GM23338 (cell line): ENCODE results near the gene PTPRC. TPM values are rescaled to one million over a fixed set of nuclear protein-coding genes. Genes with fewer than 3 reads are reported as not detected.

Experiments
- ATAC-seq: fragments of 200-7000 bp; cut with Tn5 transposase; 3 replicates; pipeline ENCODE4 v1.9.1; 2020
- DNase-seq: peaks from one replicate; pipeline ENCODE4 v3.0.0-alpha.2; 2015; ENCODE audit warnings: low spot score
- H2AFZ ChIP-seq: fragments of 200-600 bp; sonication (generic); 2 replicates; pipeline ENCODE4 v1.8.0; 2016; ENCODE audit warnings: antibody characterized with exemption, mild to moderate bottlenecking, moderate library complexity
- H3F3A ChIP-seq: fragments of 200-600 bp; sonication (generic); replicated peaks from 2 replicates; pipeline ENCODE4 v1.8.0; 2017; ENCODE audit warnings: antibody characterized with exemption, mixed run types, low read depth
- H3K27ac ChIP-seq: fragments of 200-600 bp; sonication (generic); 2 replicates; pipeline ENCODE4 v1.6.1; 2016; ENCODE audit warnings: low read depth
- H3K27me3 ChIP-seq: fragments of 200-600 bp; sonication (generic); 2 replicates; pipeline ENCODE4 v1.8.0; 2016; ENCODE audit warnings: mild to moderate bottlenecking, mixed run types, moderate library complexity; ENCODE audit not compliant: insufficient read depth
- H3K36me3 ChIP-seq: fragments of 200-600 bp; sonication (generic); 2 replicates; pipeline ENCODE4 v1.8.0; 2016; ENCODE audit warnings: mild to moderate bottlenecking; ENCODE audit not compliant: insufficient read depth
- H3K4me1 ChIP-seq: fragments of 200-600 bp; sonication (generic); 2 replicates; pipeline ENCODE4 v1.8.0; 2016; ENCODE audit warnings: mild to moderate bottlenecking, moderate library complexity; ENCODE audit not compliant: insufficient read depth
- H3K4me2 ChIP-seq: fragments of 200-600 bp; sonication (generic); 2 replicates; pipeline ENCODE4 v1.7.1; 2017; ENCODE audit warnings: mixed run types
- H3K4me3 ChIP-seq: fragments of 200-600 bp; sonication (generic); 2 replicates; pipeline ENCODE4 v1.6.1; 2016; ENCODE audit warnings: mixed run types
- H3K79me2 ChIP-seq: fragments of 200-600 bp; sonication (generic); replicated peaks from 2 replicates; pipeline ENCODE4 v1.8.0; 2017; ENCODE audit warnings: mild to moderate bottlenecking; ENCODE audit not compliant: insufficient read depth
- H3K9me2 ChIP-seq: fragments of 200-600 bp; sonication (generic); 2 replicates; pipeline ENCODE4 v1.8.0; 2017; ENCODE audit not compliant: insufficient read depth
- H4K20me1 ChIP-seq: fragments of 200-600 bp; sonication (generic); replicated peaks from 2 replicates; pipeline ENCODE4 v1.8.0; 2017; ENCODE audit warnings: mild to moderate bottlenecking; ENCODE audit not compliant: insufficient read depth
- H3K27ac Mint-ChIP-seq: 2 replicates; pipeline ENCODE4 v1.8.0; 2020; ENCODE audit warnings: inconsistent platforms, mild to moderate bottlenecking, moderate library complexity, mixed read lengths
- H3K27me3 Mint-ChIP-seq: 3 replicates; pipeline ENCODE4 v1.8.0; 2022; ENCODE audit warnings: low read depth, mild to moderate bottlenecking, moderate library complexity, mixed read lengths, inconsistent platforms; ENCODE audit not compliant: insufficient read depth, poor library complexity
- H3K36me3 Mint-ChIP-seq: 3 replicates; pipeline ENCODE4 v1.8.0; 2021; ENCODE audit warnings: low read depth, mild to moderate bottlenecking, inconsistent platforms, moderate library complexity, mixed read lengths
- H3K4me1 Mint-ChIP-seq: 3 replicates; pipeline ENCODE4 v1.8.0; 2020; ENCODE audit warnings: mild to moderate bottlenecking, inconsistent platforms, mixed read lengths
- H3K4me3 Mint-ChIP-seq: 3 replicates; pipeline ENCODE4 v1.8.0; 2021; ENCODE audit warnings: moderate library complexity, mild to moderate bottlenecking, inconsistent platforms, mixed read lengths
- H3K9me3 Mint-ChIP-seq: 3 replicates; pipeline ENCODE4 v1.8.0; 2020; ENCODE audit warnings: moderate library complexity, mild to moderate bottlenecking, inconsistent platforms, mixed read lengths
- CTCF ChIP-seq, 2 experiments: fragments of 200-600 bp in 1 of 2; sonication (generic) in 1 of 2; conservative IDR thresholded peaks; 2 replicates each; pipeline versions ENCODE4 v1.5.1 to v1.6.1; 2016 to 2017; ENCODE audit warnings: antibody characterized with exemption in 2 of 2, low read depth in 2 of 2, mild to moderate bottlenecking in 2 of 2, moderate library complexity in 1 of 2
- ETS1 ChIP-seq: IDR thresholded peaks from 2 replicates; pipeline ENCODE4 v1.6.1; 2016; ENCODE audit warnings: antibody characterized with exemption
- EZH2 ChIP-seq: fragments of 200-600 bp; sonication (generic); IDR thresholded peaks from one replicate; pipeline ENCODE4 v1.8.0; 2017; ENCODE audit warnings: antibody characterized with exemption, mild to moderate bottlenecking, low read depth; ENCODE audit not compliant: unreplicated experiment
- NANOG ChIP-seq: IDR thresholded peaks from 2 replicates; pipeline ENCODE4 v1.6.1; 2016; ENCODE audit warnings: antibody characterized with exemption, borderline replicate concordance
- REST ChIP-seq: IDR thresholded peaks from one replicate; pipeline ENCODE4 v1.6.1; 2018; ENCODE audit warnings: antibody characterized with exemption; ENCODE audit not compliant: unreplicated experiment
- STAT1 ChIP-seq: IDR thresholded peaks from one replicate; pipeline ENCODE4 v1.6.1; 2016; ENCODE audit warnings: antibody characterized with exemption; ENCODE audit not compliant: unreplicated experiment
- polyA plus RNA-seq: library from polyadenylated mRNA; unstranded; fragments of >200 nt; fragmentation: Nextera tagmentation; extraction: Ambion mirVana; gene quantifications from 2 replicates; pipeline ENCODE4 v1.2.1, GENCODE V29; 2016
- total RNA-seq: library from RNA; depleted of rRNA; stranded (reverse); fragments of >200 nt; shearing (Covaris generic); gene quantifications from 2 replicates; pipeline ENCODE4 v1.2.3, GENCODE V29; 2014

Gene PTPRC
- total and polyA plus RNA-seq, 2 experiments from 2014 or later = 0.10 to 0.52 TPM

- TF ChIP-seq ETS1 = no peak
- TF ChIP-seq REST = no peak
- TF ChIP-seq STAT1 = no peak
Observed at GRCh38 chr1:198716051-198716450, 77.2 kb downstream of the PTPRC start (continued).

- Histone ChIP-seq H3K4me1 (peaks cover 5% of the 10 kb centered on the region; the same call in 1 of the 2 replicates), H3K9me2 (no peaks in the 10 kb centered on the region), H3K4me2 (no peak overlapping the region), H3K4me3 (no peak overlapping the region), H3K27me3 (no peaks in the 10 kb centered on the region), H3K36me3 (no peaks in the 10 kb centered on the region), H4K20me1 (no peaks in the 10 kb centered on the region), H3K27ac (no peak overlapping the region), H3K79me2 (no peaks in the 10 kb centered on the region), H3F3A (no peaks in the 10 kb centered on the region), H2AFZ (no peak overlapping the region)
- no peak overlapping the region for H3K27ac Mint-ChIP-seq
- no peak for TF ChIP-seq REST
- no peak for TF ChIP-seq EZH2
- no peak for TF ChIP-seq NANOG
- no peak for TF ChIP-seq CTCF (conservative IDR thresholded peaks at IDR 0.05; ENCODE audit: low read depth in 2 of 2)
- peaks cover under 1% of the 10 kb centered on the region; the same call in 1 of the 3 replicates for H3K4me1 Mint-ChIP-seq
- no peak overlapping the region for H3K4me3 Mint-ChIP-seq
- no peaks in the 10 kb centered on the region for H3K27me3 Mint-ChIP-seq
- ATAC-seq (no peak), DNase-seq (no peak)
- H3K9me3 Mint-ChIP-seq = peaks cover 5% of the 10 kb centered on the region; the same call in 2 of the 3 replicates
- H3K36me3 Mint-ChIP-seq = 0 out of 3 replicates have a peak, but pooled peaks cover 2% of the 10 kb centered on the region
Observed at GRCh38 chr1:198717510-198717909, 78.7 kb downstream of the PTPRC start.
